ENCODE results near the gene NIPBL. TPM values are rescaled to one million over a fixed set of nuclear protein-coding genes. Genes with fewer than 3 reads are reported as not detected.

The NIPBL gene, protein sequence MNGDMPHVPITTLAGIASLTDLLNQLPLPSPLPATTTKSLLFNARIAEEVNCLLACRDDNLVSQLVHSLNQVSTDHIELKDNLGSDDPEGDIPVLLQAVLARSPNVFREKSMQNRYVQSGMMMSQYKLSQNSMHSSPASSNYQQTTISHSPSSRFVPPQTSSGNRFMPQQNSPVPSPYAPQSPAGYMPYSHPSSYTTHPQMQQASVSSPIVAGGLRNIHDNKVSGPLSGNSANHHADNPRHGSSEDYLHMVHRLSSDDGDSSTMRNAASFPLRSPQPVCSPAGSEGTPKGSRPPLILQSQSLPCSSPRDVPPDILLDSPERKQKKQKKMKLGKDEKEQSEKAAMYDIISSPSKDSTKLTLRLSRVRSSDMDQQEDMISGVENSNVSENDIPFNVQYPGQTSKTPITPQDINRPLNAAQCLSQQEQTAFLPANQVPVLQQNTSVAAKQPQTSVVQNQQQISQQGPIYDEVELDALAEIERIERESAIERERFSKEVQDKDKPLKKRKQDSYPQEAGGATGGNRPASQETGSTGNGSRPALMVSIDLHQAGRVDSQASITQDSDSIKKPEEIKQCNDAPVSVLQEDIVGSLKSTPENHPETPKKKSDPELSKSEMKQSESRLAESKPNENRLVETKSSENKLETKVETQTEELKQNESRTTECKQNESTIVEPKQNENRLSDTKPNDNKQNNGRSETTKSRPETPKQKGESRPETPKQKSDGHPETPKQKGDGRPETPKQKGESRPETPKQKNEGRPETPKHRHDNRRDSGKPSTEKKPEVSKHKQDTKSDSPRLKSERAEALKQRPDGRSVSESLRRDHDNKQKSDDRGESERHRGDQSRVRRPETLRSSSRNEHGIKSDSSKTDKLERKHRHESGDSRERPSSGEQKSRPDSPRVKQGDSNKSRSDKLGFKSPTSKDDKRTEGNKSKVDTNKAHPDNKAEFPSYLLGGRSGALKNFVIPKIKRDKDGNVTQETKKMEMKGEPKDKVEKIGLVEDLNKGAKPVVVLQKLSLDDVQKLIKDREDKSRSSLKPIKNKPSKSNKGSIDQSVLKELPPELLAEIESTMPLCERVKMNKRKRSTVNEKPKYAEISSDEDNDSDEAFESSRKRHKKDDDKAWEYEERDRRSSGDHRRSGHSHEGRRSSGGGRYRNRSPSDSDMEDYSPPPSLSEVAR (N-terminal part only)
- 42.0 and 76.5 TPM in 2 replicates for polyA plus RNA-seq

GRCh38 chr5:36876299-36876964 is at the start of gene NIPBL:
TSS of gene NIPBL (plus strand) at chr5:36876769. CDS start at chr5:36953697, 76,928 bp downstream.

